Left kidney (tissue), 2 donors: ENCODE data around the gene NT5C3B. TPM values are rescaled to one million over a fixed set of nuclear protein-coding genes. Genes with fewer than 3 reads are reported as not detected.
A peak's percentile ranks its signal among the peaks of the same experiment; 100 is the strongest.
"Not testable (repeated sequence)": the region's sequence is repeated elsewhere in the genome, so short reads cannot be mapped to it uniquely, and the experiment has no call there.

Experiments
- DNase-seq: peaks from one replicate; pipeline ENCODE4 v3.0.0-alpha.2; 2013
- polyA plus RNA-seq: library from polyadenylated mRNA; unstranded; fragments of 120-200 nt; gene quantifications from one replicate; pipeline ENCODE4 v1.2.1, GENCODE V29; 2013; ENCODE audit not compliant: insufficient read length

NT5C3B gene
- polyA plus RNA-seq, 1 donor = 93.8 TPM

GRCh38 chr17:41785091-41785858 lies 50.8 kb downstream of the NT5C3B start:
- DNase-seq = peak; percentile 86

- DNase-seq = peak; percentile 52
Observed at GRCh38 chr17:41784207-41784744, 51.8 kb downstream of the NT5C3B start.

- no peak for DNase-seq
Observed at GRCh38 chr17:41782142-41782541, 53.9 kb downstream of the NT5C3B start.

GRCh38 chr17:41781404-41782110 lies 54.5 kb downstream of the NT5C3B start:
- no peak for DNase-seq

- DNase-seq = no peak
Observed at GRCh38 chr17:41779954-41780353, 56.1 kb downstream of the NT5C3B start.

GRCh38 chr17:41777574-41778188 lies 58.4 kb downstream of the NT5C3B start:
- peak; percentile 70 for DNase-seq

GRCh38 chr17:41777157-41777573 lies 58.9 kb downstream of the NT5C3B start:
- peak; percentile 43 for DNase-seq

- not testable (repeated sequence) for DNase-seq
Observed at GRCh38 chr17:41776262-41776900, 59.7 kb downstream of the NT5C3B start.

- DNase-seq = no peak
Observed at GRCh38 chr17:41775394-41776226, 60.4 kb downstream of the NT5C3B start.

Other genes starting within 250 kb of the NT5C3B start
- not detected for gene KRT14, start 249.3 kb downstream of the NT5C3B start, polyA plus RNA-seq
- not detected for gene KRT16, start 223.5 kb downstream of the NT5C3B start, polyA plus RNA-seq
- gene KRT17, start 211.7 kb downstream of the NT5C3B start, polyA plus RNA-seq = 1.1 TPM
- 702 TPM for gene EIF1, start 147.3 kb downstream of the NT5C3B start, polyA plus RNA-seq
- gene GAST, start 123.9 kb downstream of the NT5C3B start, polyA plus RNA-seq = not detected
- gene HAP1, start 101.6 kb downstream of the NT5C3B start, polyA plus RNA-seq = 1.3 TPM
- gene JUP, start 49.5 kb downstream of the NT5C3B start, polyA plus RNA-seq = 163 TPM
- gene P3H4, start 24.3 kb downstream of the NT5C3B start, polyA plus RNA-seq = 37.8 TPM
- 148 TPM for gene FKBP10, start 23.2 kb downstream of the NT5C3B start, polyA plus RNA-seq
- gene KLHL10, start 1.6 kb upstream of the NT5C3B start, polyA plus RNA-seq = 0.50 TPM
- 12.4 TPM for gene KLHL11, start 29.2 kb upstream of the NT5C3B start, polyA plus RNA-seq
- 86.0 TPM for gene ACLY, start 82.7 kb upstream of the NT5C3B start, polyA plus RNA-seq
- 8.7 TPM for gene ODAD4, start 94.4 kb upstream of the NT5C3B start, polyA plus RNA-seq
- gene CNP, start 130.6 kb upstream of the NT5C3B start, polyA plus RNA-seq = 62.5 TPM
- gene DNAJC7, start 181.2 kb upstream of the NT5C3B start, polyA plus RNA-seq = 178 TPM
- gene NKIRAS2, start 183.9 kb upstream of the NT5C3B start, polyA plus RNA-seq = 49.4 TPM
- gene C17orf113, start 214.4 kb upstream of the NT5C3B start, polyA plus RNA-seq = 4.7 TPM